Fibroblast of villous mesenchyme (primary cell): Measurements from ENCODE around the gene SERPINC1. TPM values are rescaled to one million over a fixed set of nuclear protein-coding genes. Genes with fewer than 3 reads are reported as not detected.
A peak's percentile ranks its signal among the peaks of the same experiment; 100 is the strongest.

Source experiments
- DNase-seq: peaks from one replicate; pipeline ENCODE4 v3.0.0-alpha.2; 2010; ENCODE audit warnings: low read depth
- H3K4me3 ChIP-seq: 2 replicates; pipeline ENCODE4 v1.5.1; 2011; ENCODE audit warnings: low read depth, mild to moderate bottlenecking, low read length
- total RNA-seq: library from RNA; depleted of rRNA; stranded (reverse); fragments of >200 nt; gene quantifications from 2 replicates; pipeline ENCODE4 v1.2.3, GENCODE V29; 2012
- TF ChIP-seq, protein P1 (sequence below): IDR thresholded peaks from 2 replicates; pipeline ENCODE4 v1.5.1; 2012; ENCODE audit warnings: low read depth, mild to moderate bottlenecking, low read length; ENCODE audit not compliant: insufficient read depth

Gene SERPINC1
- total RNA-seq, 1 donor: not detected

DNA sequence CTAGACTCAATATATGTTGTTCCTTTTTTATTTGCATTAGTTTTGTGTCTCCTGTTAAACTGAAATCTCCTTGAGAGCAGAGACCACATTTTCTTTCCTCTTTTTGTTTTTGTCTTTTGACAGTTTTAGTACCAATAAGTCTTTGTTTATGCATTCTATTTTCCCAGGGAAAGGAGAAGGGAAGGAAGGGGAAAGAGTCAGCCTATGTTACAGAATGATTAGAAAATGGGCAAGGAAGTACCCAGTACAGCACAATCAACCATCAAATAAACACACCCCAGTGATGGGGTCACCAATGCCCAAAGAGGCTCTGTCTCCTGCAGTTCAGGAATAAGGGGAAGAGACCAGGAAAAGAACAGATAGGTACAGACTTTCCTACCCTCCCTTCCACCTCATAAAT is 38.9 kb downstream of the SERPINC1 start:
- TF ChIP-seq, protein P1, sequence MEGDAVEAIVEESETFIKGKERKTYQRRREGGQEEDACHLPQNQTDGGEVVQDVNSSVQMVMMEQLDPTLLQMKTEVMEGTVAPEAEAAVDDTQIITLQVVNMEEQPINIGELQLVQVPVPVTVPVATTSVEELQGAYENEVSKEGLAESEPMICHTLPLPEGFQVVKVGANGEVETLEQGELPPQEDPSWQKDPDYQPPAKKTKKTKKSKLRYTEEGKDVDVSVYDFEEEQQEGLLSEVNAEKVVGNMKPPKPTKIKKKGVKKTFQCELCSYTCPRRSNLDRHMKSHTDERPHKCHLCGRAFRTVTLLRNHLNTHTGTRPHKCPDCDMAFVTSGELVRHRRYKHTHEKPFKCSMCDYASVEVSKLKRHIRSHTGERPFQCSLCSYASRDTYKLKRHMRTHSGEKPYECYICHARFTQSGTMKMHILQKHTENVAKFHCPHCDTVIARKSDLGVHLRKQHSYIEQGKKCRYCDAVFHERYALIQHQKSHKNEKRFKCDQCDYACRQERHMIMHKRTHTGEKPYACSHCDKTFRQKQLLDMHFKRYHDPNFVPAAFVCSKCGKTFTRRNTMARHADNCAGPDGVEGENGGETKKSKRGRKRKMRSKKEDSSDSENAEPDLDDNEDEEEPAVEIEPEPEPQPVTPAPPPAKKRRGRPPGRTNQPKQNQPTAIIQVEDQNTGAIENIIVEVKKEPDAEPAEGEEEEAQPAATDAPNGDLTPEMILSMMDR: no peak
- peak; percentile 45 for DNase-seq
- H3K4me3 ChIP-seq: no peak overlapping the region

GRCh38 chr1:173876732-173877131 is 40.4 kb downstream of the SERPINC1 start:
- TF ChIP-seq, protein P1: no peak
- H3K4me3 ChIP-seq: no peak overlapping the region
- no peak for DNase-seq

DNA sequence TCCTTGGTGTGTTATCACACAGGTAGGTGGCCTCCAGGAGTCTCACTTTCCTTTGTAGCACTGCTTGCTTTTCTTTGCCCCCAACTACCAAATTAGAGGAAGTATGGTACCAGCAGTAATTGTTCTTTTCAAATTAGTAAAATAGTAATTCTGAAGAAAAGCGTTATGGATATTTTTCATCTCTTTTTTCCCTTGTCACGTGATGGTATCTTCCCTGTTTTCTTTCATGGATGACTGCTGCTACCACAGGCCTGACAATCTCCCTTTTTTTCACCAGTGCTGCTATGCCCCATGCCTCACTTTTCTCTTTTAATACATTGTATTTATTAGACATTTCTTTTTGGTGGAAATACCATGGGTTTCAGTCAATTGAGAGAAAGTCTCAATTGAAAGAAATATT is 45.6 kb downstream of the SERPINC1 start:
- TF ChIP-seq, protein P1: no peak
- no peak overlapping the region for H3K4me3 ChIP-seq
- no peak for DNase-seq

DNA sequence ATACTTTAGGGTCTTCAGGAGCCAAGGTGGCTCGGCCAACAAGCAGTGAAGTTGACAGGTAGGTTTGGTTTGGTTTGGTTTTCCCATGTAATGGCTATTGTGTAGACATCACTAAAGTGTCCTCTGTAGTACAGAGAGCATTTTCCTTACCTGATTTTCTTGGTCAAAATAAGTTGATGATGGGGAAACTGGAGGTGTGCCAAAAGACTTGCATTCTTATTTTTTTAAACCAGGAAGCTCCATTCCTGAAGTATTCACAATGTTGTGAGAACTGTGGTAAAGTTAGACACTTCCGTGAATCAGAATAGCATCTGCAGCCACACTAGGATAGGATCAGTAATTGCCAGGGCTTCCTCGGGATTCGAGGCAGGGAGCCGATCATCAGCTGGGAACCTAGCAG is 46.0 kb downstream of the SERPINC1 start:
- H3K4me3 ChIP-seq: no peak overlapping the region
- no peak for DNase-seq
- TF ChIP-seq, protein P1: no peak

GRCh38 chr1:173870252-173871075 is 46.7 kb downstream of the SERPINC1 start:
- H3K4me3 ChIP-seq: no peak overlapping the region
- TF ChIP-seq, protein P1: no peak
- no peak for DNase-seq

DNA sequence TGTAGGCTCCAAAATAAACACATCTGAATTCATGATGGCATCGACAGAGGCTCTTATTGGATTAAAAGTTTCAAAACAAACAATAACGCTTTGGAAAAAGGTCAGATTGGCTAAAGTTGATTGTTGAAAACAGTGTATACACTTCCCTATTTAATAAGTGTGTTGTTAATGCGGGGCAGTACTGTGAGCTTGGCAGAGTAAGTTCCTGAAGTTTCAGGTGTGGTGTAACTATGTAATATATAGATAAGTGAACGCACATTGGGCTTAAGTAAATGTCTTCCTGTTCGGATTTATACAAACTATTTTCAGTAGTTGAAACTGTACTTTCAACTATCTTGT is 48.1 kb downstream of the SERPINC1 start:
- TF ChIP-seq, protein P1: no peak
- DNase-seq: no peak
- peak overlapping the region; percentile 82 for H3K4me3 ChIP-seq
